ENCODE measurements around the gene MAGI2. TPM values are rescaled to one million over a fixed set of nuclear protein-coding genes. Genes with fewer than 3 reads are reported as not detected.
"Not testable (repeated sequence)": the region's sequence is repeated elsewhere in the genome, so short reads cannot be mapped to it uniquely, and the experiment has no call there.

MAGI2 gene
- polyA plus RNA-seq, 5 donors, result 5.3 to 7.8 (median 6.6) TPM

GRCh38 chr7:78367280-78367773 is 1086.1 kb downstream of the MAGI2 start:
- DNase-seq, result no peak

DNA sequence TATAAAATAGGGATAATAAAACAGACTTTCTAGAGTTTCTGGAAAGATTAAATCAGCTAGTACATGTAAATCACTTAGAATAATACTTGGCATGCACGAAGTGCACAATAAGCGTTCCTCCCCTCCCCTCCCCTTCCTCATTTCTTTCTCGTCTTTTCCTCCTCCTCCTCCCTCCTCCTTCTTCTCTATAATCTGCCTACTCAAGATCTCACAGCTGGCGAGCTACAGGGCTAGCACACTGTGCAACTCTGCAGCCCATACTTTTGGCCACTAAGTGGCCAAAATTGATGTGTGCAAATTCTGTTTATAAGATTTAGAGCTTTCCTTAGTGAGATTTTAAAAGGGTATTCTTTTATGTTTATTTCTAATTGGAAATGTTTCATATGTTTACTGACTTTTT is 1089.6 kb downstream of the MAGI2 start:
- no peak for DNase-seq

DNA sequence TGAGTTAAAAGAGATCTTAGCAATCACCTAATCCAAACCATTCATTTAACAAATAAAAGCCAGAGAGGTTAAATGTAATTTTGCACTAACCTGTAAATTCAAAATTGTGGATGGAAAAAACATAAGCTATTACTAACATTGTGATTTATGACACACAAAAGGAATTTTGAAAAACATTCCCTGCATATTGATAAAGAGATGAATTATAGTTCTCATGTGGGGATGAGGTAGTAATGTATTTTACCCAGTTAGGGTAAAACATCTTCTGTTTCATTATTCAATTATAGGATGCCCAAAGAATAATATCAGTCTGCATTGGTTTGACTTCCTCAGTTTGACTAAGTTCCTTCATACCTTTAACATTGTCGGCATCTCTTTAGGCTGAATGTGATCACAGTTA is 1093.6 kb downstream of the MAGI2 start:
- DNase-seq, result no peak

- no peak for DNase-seq
These were observed 1095.8 kb downstream of the MAGI2 start for GRCh38 chr7:78357709-78358108.

GRCh38 chr7:78355834-78356233 is 1097.6 kb downstream of the MAGI2 start:
- no peak for DNase-seq

- no peak for DNase-seq
These were observed 1102.5 kb downstream of the MAGI2 start for GRCh38 chr7:78350926-78351325.

DNA sequence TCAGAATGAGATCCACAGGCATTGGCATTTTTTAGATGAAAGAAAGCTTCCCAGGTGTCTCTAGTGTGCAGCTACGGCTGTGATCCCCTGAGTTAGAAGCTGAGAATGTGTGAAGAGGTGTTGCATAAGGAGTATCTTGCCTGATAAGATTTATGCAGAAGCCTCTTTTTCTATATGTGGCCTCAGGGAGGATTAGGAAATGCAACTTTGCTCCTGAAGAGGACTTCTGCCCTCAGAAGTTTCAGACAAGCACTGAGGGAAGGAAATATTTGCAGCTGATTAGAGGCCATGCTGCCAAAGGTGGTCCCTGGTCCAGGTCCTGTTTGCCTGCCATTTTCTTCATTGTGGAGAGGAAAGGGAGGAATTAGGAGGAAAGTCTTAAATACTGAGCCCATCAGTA is 1103.1 kb downstream of the MAGI2 start:
- no peak for DNase-seq

DNA sequence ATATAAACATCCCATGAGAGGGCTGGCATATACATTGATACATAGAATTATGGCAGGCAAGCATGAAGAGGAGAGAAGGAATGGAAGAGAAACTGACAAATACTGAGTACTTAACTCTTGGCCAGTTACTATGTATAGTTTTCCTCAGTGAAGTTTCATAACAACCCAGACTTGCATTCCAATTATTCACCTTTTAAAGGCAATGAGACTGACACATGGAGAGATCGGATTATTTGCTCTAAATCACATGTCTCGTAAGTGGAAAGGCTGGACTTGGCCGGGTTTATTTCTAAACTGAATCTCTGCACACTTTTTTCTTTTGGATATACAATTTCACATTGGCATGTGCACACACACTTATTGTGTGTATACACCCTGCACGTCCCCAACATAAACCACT is 1106.6 kb downstream of the MAGI2 start:
- DNase-seq, result no peak

- DNase-seq, result peak in 1 of 2 donors; percentile 23
These were observed 1107.5 kb downstream of the MAGI2 start for GRCh38 chr7:78345979-78346378.

GRCh38 chr7:78345293-78345911 is 1108.1 kb downstream of the MAGI2 start:
- DNase-seq, result no peak

GRCh38 chr7:78334426-78334825 is 1119.0 kb downstream of the MAGI2 start:
- no peak for DNase-seq

GRCh38 chr7:78333530-78334425 is 1119.7 kb downstream of the MAGI2 start:
- peak in 1 of 2 donors; percentile 16 for DNase-seq

GRCh38 chr7:78329001-78329655 is 1124.3 kb downstream of the MAGI2 start:
- no peak for DNase-seq

GRCh38 chr7:78327718-78328117 is 1125.7 kb downstream of the MAGI2 start:
- DNase-seq, result no peak

DNA sequence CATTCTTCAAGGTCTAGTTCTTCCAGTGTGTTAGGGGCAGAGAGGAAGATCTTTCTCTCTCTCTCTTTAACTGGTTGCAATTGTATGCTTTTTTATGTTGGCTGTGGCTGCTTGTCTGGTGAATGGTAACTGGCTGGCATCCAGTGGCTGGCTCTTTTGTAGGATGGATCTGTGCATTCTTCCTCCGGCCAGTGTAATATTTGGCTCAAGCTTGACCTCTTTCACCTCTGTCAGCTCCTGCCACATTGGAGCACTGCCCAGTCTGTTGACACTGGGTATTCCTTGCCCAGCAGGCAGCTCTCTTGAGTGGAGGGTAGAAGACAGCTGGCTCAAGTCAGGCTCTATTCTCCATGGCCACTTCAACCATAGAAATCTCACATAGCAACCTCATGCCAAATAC is 1126.6 kb downstream of the MAGI2 start:
- no peak for DNase-seq

- no peak for DNase-seq
These were observed 1127.3 kb downstream of the MAGI2 start for GRCh38 chr7:78326189-78326588.

GRCh38 chr7:78323118-78323517 is 1130.3 kb downstream of the MAGI2 start:
- no peak for DNase-seq

- DNase-seq, result not testable (repeated sequence)
These were observed 1131.2 kb downstream of the MAGI2 start for GRCh38 chr7:78322231-78322630.

DNA sequence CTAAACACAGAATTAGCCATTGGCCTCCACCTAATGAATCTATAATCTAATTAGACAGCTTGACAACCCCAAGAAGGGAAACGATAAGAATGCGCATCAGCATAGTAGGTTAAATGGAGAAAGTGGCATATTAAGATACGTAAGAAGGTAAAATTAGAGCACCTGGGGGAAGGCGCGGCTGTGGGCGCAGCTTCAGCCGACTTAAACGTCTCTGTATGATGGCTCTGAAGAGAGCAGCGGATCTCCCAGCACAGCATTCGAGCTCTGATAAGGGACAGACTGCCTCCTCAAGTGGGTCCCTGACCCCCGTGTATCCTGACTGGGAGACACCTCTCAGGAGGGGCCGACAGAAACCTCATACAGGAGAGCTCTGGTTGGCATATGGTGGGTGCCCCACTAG is 1136.1 kb downstream of the MAGI2 start:
- DNase-seq, result no peak

DNA sequence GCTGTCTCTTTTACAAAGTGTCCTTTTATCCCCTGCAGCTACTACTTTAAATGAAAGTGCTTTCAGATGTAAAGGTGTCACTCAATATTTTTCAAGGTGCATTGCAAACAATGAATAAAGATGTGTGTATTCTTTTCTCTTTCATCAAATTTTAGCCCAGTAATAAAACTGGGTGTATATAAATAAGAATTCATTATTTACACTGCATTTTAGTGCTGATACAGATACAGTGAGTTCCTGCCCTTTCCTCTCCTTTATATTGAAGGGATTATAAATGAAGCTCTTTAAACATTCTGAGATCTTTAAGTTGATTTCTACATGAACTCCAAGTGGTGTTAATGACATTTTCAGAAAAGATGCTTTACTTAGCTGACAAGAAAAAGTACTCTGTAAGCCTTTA is 1137.4 kb downstream of the MAGI2 start:
- no peak for DNase-seq

DNA sequence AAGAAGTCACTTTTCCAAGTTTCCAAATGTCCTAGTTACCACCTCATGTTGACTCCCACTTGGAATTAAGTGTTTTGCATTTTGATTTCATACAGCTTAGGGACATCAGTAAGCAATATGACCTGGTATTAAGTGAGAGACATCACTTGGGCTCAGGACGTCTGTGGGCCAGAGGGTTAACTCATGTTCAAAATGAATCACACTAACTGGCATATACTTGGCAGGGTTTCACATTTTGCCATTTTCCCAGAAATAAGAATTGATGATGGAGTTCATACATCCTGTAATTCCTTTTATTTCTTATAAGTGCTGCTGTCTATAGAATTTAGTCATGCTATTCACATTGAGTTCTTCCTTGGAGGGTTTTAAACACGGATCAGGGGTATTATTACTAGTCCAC is 1138.3 kb downstream of the MAGI2 start:
- no peak for DNase-seq

DNA sequence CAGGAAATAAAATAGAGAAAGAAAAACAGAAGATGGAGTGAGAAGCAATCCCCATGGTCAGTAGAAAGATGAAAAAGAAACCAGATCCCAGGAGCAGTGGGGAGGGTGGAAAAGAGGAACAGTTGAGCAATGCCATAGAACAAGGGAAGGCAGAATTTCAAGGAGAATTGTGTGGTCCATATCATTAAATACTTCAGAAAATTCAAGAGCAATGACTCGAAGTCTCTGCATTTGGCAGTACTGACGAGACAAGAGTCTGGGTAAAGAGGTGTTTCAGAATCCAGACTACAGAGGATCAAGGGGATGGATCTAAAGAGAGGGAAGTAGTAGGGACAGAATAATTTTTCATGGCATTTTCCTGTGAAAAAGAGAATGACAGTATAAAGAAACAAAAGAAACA is 1142.3 kb downstream of the MAGI2 start:
- DNase-seq, result no peak

DNA sequence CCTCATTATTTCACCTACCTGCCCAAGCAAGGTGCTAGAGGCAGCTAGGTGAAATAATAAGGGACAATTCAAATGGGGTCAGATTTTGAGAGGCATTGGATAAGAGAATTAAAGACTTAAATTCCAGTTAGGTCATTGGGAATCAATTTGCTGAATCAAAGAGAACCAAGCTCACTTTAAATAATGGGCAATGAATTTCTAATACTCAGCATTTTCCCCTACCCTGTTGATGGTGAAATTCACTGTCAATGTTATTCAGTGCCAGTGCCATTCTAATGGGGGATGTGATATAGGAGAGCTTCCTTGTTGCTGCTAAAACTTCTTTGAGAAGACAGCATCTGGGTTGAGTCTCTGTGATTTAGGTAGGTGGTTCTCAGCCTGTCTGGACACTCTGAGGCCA is 1145.6 kb downstream of the MAGI2 start:
- no peak for DNase-seq
